Stimulated activated effector memory CD8-positive, alpha-beta T cell treated with anti-CD3 and anti-CD28 coated beads, Interleukin-12 subunit alpha, Interleukin-12 subunit beta, amount 100 ng/mL, for 72 hours (primary cell): ENCODE measurements around the gene OXSR1.
"Not testable (repeated sequence)": the region's sequence is repeated elsewhere in the genome, so short reads cannot be mapped to it uniquely, and the experiment has no call there.

Source experiments
- ATAC-seq: fragments of 150-1000 bp; cut with Tn5 transposase; 2 replicates; pipeline ENCODE4 v1.10.0; 2021
- DNase-seq, 2 donors: peaks; one replicate each; pipeline ENCODE4 v3.0.0; 2021 to 2022; ENCODE audit warnings: low spot score in 2 of 2
- H3K27ac Mint-ChIP-seq: one replicate; pipeline ENCODE4 v1.8.0; 2022; ENCODE audit warnings: mild to moderate bottlenecking, mixed read lengths
- H3K36me3 Mint-ChIP-seq: one replicate; pipeline ENCODE4 v1.8.0; 2022; ENCODE audit warnings: mild to moderate bottlenecking, mixed read lengths
- H3K4me1 Mint-ChIP-seq: one replicate; pipeline ENCODE4 v1.8.0; 2022; ENCODE audit warnings: mixed read lengths
- H3K4me3 Mint-ChIP-seq: one replicate; pipeline ENCODE4 v1.8.0; 2022; ENCODE audit warnings: mild to moderate bottlenecking, mixed read lengths
- H3K9me3 Mint-ChIP-seq: one replicate; pipeline ENCODE4 v1.8.0; 2022; ENCODE audit warnings: mixed read lengths

OXSR1 gene

GRCh38 chr3:38164643-38164951, 740 bp upstream of the OXSR1 start:
- peak; percentile 35 for ATAC-seq
- Mint-ChIP-seq H3K4me3 (peak overlapping the region; percentile 95), H3K4me1 (peaks cover 46% of the 10 kb centered on the region), H3K36me3 (peaks cover 53% of the 10 kb centered on the region), H3K27ac (peak overlapping the region; percentile 99), H3K9me3 (no peaks in the 10 kb centered on the region)
- DNase-seq, result no peak

- peak overlapping the region; percentile 95 for H3K4me3 Mint-ChIP-seq
- no peaks in the 10 kb centered on the region for H3K9me3 Mint-ChIP-seq
- H3K36me3 Mint-ChIP-seq, result peaks cover 60% of the 10 kb centered on the region
- no peak for DNase-seq
- ATAC-seq, result peak; percentile 2
- H3K27ac Mint-ChIP-seq, result peak overlapping the region; percentile 99
- H3K4me1 Mint-ChIP-seq, result peaks cover 57% of the 10 kb centered on the region
Measured at GRCh38 chr3:38165722-38166387, 518 bp downstream of the OXSR1 start.

- H3K27ac Mint-ChIP-seq, result peak overlapping the region; percentile 99
- no peak for ATAC-seq
- H3K4me3 Mint-ChIP-seq, result peak overlapping the region; percentile 95
- H3K36me3 Mint-ChIP-seq, result peaks cover 60% of the 10 kb centered on the region
- H3K4me1 Mint-ChIP-seq, result peaks cover 68% of the 10 kb centered on the region
- DNase-seq, result no peak
- no peaks in the 10 kb centered on the region for H3K9me3 Mint-ChIP-seq
Measured at GRCh38 chr3:38167591-38167990, 2.3 kb downstream of the OXSR1 start.

- DNase-seq (no peak), ATAC-seq (no peak)
- peaks cover 70% of the 10 kb centered on the region for H3K4me1 Mint-ChIP-seq
- H3K4me3 Mint-ChIP-seq, result peak overlapping the region; percentile 95
- H3K36me3 Mint-ChIP-seq, result peaks cover 60% of the 10 kb centered on the region
- H3K9me3 Mint-ChIP-seq, result no peaks in the 10 kb centered on the region
- H3K27ac Mint-ChIP-seq, result peak overlapping the region; percentile 99
Measured at GRCh38 chr3:38168151-38169026, 3.1 kb downstream of the OXSR1 start.

GRCh38 chr3:38169027-38169317, 3.6 kb downstream of the OXSR1 start:
- Mint-ChIP-seq H3K9me3 (no peaks in the 10 kb centered on the region), H3K36me3 (peaks cover 59% of the 10 kb centered on the region), H3K4me3 (peak overlapping the region; percentile 95), H3K4me1 (peaks cover 75% of the 10 kb centered on the region), H3K27ac (peak overlapping the region; percentile 81)
- ATAC-seq (peak; percentile 2), DNase-seq (no peak)

- Mint-ChIP-seq H3K36me3 (peaks cover 44% of the 10 kb centered on the region), H3K4me1 (peaks cover 81% of the 10 kb centered on the region), H3K4me3 (peak overlapping the region; percentile 13), H3K27ac (peak overlapping the region; percentile 20), H3K9me3 (no peaks in the 10 kb centered on the region)
- ATAC-seq, result no peak
- DNase-seq, result no peak
Measured at GRCh38 chr3:38170722-38171121, 5.4 kb downstream of the OXSR1 start.

GRCh38 chr3:38171622-38172021, 6.3 kb downstream of the OXSR1 start:
- Mint-ChIP-seq H3K4me3 (peak overlapping the region; percentile 13), H3K4me1 (peaks cover 74% of the 10 kb centered on the region), H3K27ac (no peak overlapping the region), H3K36me3 (peaks cover 35% of the 10 kb centered on the region), H3K9me3 (no peaks in the 10 kb centered on the region)
- ATAC-seq (peak; percentile 70), DNase-seq (no peak)

GRCh38 chr3:38173834-38174418, 8.6 kb downstream of the OXSR1 start:
- no peak overlapping the region for H3K27ac Mint-ChIP-seq
- ATAC-seq (peak; percentile 29), DNase-seq (no peak)

GRCh38 chr3:38177181-38177580, 11.8 kb downstream of the OXSR1 start:
- Mint-ChIP-seq H3K9me3 (no peaks in the 10 kb centered on the region), H3K4me3 (no peak overlapping the region), H3K27ac (no peak overlapping the region), H3K4me1 (peaks cover 59% of the 10 kb centered on the region), H3K36me3 (peaks cover 34% of the 10 kb centered on the region)
- DNase-seq, result no peak
- no peak for ATAC-seq

More at GRCh38 chr3:38173834-38174418, 8.6 kb downstream of the OXSR1 start:
- Mint-ChIP-seq H3K4me1 (peaks cover 65% of the 10 kb centered on the region), H3K4me3 (peak overlapping the region; percentile 35), H3K36me3 (peaks cover 18% of the 10 kb centered on the region), H3K9me3 (no peaks in the 10 kb centered on the region)

- Mint-ChIP-seq H3K27ac (no peak overlapping the region), H3K9me3 (no peaks in the 10 kb centered on the region), H3K4me3 (no peak overlapping the region), H3K4me1 (peaks cover 6% of the 10 kb centered on the region), H3K36me3 (peaks cover 65% of the 10 kb centered on the region)
- no peak for DNase-seq
- ATAC-seq, result no peak
Measured at GRCh38 chr3:38186781-38187180, 21.4 kb downstream of the OXSR1 start.

GRCh38 chr3:38190481-38190881, 25.1 kb downstream of the OXSR1 start:
- peak; percentile 86 for ATAC-seq
- H3K4me3 Mint-ChIP-seq, result no peak overlapping the region
- H3K27ac Mint-ChIP-seq, result no peak overlapping the region
- no peaks in the 10 kb centered on the region for H3K4me1 Mint-ChIP-seq
- peaks cover 59% of the 10 kb centered on the region for H3K36me3 Mint-ChIP-seq
- H3K9me3 Mint-ChIP-seq, result no peaks in the 10 kb centered on the region
- DNase-seq, result no peak

GRCh38 chr3:38202931-38203330, 37.6 kb downstream of the OXSR1 start:
- H3K27ac Mint-ChIP-seq, H3K9me3 Mint-ChIP-seq, DNase-seq, ATAC-seq, H3K4me3 Mint-ChIP-seq: not testable (repeated sequence)
- peaks cover 56% of the 10 kb centered on the region for H3K4me1 Mint-ChIP-seq
- peaks cover 54% of the 10 kb centered on the region for H3K36me3 Mint-ChIP-seq

- DNase-seq (no peak), ATAC-seq (no peak)
- peak overlapping the region; percentile 45 for H3K27ac Mint-ChIP-seq
- peaks cover 54% of the 10 kb centered on the region for H3K36me3 Mint-ChIP-seq
- H3K9me3 Mint-ChIP-seq, result no peaks in the 10 kb centered on the region
- H3K4me3 Mint-ChIP-seq, result no peak overlapping the region
- H3K4me1 Mint-ChIP-seq, result peaks cover 58% of the 10 kb centered on the region
Measured at GRCh38 chr3:38203690-38204089, 38.4 kb downstream of the OXSR1 start.

- no peak overlapping the region for H3K4me3 Mint-ChIP-seq
- no peak for DNase-seq
- peaks cover 47% of the 10 kb centered on the region for H3K36me3 Mint-ChIP-seq
Measured at GRCh38 chr3:38204599-38205471, 39.5 kb downstream of the OXSR1 start.

GRCh38 chr3:38205472-38205805, 40.1 kb downstream of the OXSR1 start:
- Mint-ChIP-seq H3K4me3 (no peak overlapping the region), H3K27ac (peak overlapping the region; percentile 26)

More at GRCh38 chr3:38204599-38205471, 39.5 kb downstream of the OXSR1 start:
- peak; percentile 5 for ATAC-seq
- Mint-ChIP-seq H3K9me3 (no peaks in the 10 kb centered on the region), H3K4me1 (peaks cover 65% of the 10 kb centered on the region), H3K27ac (peak overlapping the region; percentile 45)

More at GRCh38 chr3:38205472-38205805, 40.1 kb downstream of the OXSR1 start:
- peak; percentile 90 for ATAC-seq
- DNase-seq, result no peak
- peaks cover 71% of the 10 kb centered on the region for H3K4me1 Mint-ChIP-seq
- H3K9me3 Mint-ChIP-seq, result no peaks in the 10 kb centered on the region
- H3K36me3 Mint-ChIP-seq, result peaks cover 41% of the 10 kb centered on the region
